ENCODE data around the gene KRTAP3-1. TPM values are rescaled to one million over a fixed set of nuclear protein-coding genes. Genes with fewer than 3 reads are reported as not detected.
"Not testable (repeated sequence)": the region's sequence is repeated elsewhere in the genome, so short reads cannot be mapped to it uniquely, and the experiment has no call there.

KRTAP3-1 gene
- not detected in 2 replicates for total RNA-seq (2014; rRNA removed; shearing (Covaris generic))
- not detected in 2 replicates for polyA plus RNA-seq (2014; cell fraction: nucleus; rRNA removed)

GRCh38 chr17:41008811-41009210 lies at the start of gene KRTAP3-1:
TSS of gene KRTAP3-1 (minus strand) at chr17:41009128. CDS start at chr17:41009074, 54 bp downstream.
- no peak for DNase-seq (ENCODE audit: extremely low read depth, low read depth)

GRCh38 chr17:41057547-41057946 lies 48.6 kb upstream of the KRTAP3-1 start:
- DNase-seq (ENCODE audit: extremely low read depth, low read depth), result no peak

GRCh38 chr17:41055130-41055529 lies 46.2 kb upstream of the KRTAP3-1 start, which contains the start of gene KRTAP2-2:
TSS of gene KRTAP2-2 (minus strand) at chr17:41055230. CDS start at chr17:41055211, 19 bp downstream.
- DNase-seq (ENCODE audit: extremely low read depth, low read depth), result not testable (repeated sequence)

GRCh38 chr17:41054556-41054955 lies 45.6 kb upstream of the KRTAP3-1 start:
- not testable (repeated sequence) for DNase-seq (ENCODE audit: extremely low read depth, low read depth)

DNA sequence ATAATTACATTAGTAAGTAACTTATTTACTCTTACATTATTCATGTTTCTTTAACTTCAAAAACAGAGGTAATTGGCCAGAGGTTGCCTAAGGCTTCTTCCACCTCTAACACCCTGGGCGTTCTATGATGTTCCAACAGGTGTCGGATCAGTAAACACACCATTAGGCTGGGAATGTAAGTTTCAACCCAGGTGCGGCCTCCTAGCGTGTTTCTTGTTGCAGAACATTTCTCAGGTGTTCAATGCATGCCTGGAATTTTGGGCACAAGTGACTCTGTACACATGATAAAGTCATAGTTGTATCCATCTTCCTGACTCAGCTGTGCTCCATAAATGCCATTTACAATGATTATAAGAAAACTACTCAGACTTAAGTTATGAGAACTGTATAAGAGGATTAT lies 45.1 kb upstream of the KRTAP3-1 start:
- no peak for DNase-seq (ENCODE audit: extremely low read depth, low read depth)

DNA sequence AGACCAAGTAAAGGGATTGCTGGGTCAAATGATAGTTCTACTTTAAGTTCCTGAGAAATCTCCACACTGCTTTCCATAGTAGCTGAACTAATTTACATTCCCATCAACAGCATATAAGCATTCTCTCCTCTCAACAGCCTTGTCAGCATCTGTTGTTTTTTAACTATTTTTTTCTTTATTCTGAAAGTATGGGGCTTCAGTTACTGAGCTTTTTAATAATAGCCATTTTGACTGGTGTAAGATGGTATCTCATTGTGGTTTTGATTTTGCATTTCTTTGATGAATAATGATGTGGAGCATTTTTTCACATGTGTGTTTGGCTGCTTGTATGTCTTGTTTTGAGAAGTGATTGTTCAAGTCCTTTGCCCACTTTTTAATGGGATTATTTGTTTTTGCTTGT lies 43.6 kb upstream of the KRTAP3-1 start:
- no peak for DNase-seq (ENCODE audit: extremely low read depth, low read depth)

GRCh38 chr17:41049110-41049509 lies 40.2 kb upstream of the KRTAP3-1 start:
- no peak for DNase-seq (ENCODE audit: extremely low read depth, low read depth)

DNA sequence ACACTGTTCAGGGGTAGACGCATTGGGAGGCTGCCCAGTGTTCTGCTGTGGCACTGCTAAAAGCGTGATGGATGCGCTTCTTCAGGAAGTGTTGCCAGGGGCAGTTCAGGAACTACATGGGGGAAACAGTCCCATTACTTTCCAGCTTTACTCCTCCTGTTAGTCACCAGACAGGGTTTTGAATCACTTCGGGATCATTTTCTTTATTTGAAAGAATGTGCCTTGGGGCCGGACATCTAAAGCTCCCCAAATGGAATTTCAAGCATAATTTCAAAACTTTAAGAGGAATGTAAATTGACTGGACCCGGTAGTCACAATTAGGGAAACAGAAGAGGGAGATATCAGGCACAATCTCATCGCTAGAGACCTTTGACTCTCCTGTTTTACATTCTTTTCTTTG lies 39.5 kb upstream of the KRTAP3-1 start:
- DNase-seq (ENCODE audit: extremely low read depth, low read depth), result no peak

GRCh38 chr17:41046735-41047465 lies 38.0 kb upstream of the KRTAP3-1 start, which contains the start of gene KRTAP2-1:
TSS of gene KRTAP2-1 (minus strand) at chr17:41047316. CDS start at chr17:41047267, 49 bp downstream.
- DNase-seq (ENCODE audit: extremely low read depth, low read depth), result not testable (repeated sequence)

DNA sequence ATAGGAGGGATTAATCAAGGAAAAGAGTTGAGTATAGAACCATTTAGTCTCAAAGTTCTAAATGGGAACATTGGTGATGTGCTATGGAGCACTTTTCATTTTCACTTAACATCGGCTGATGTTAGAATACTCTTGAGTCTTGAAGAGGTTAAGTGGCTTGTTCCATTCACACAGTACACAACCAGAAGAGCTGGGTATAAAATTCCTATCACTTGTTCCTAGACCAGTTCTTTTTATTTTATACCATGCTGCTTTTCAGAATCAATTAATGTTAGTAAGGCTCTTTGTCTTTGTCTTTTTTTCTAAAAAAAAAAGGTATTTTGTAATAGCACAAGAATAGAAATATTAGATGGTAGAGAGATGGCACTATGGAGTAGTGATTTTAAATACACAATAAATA lies 34.0 kb upstream of the KRTAP3-1 start:
- DNase-seq (ENCODE audit: extremely low read depth, low read depth), result no peak

- DNase-seq (ENCODE audit: extremely low read depth, low read depth), result not testable (repeated sequence)
These were observed 32.0 kb upstream of the KRTAP3-1 start, which contains the start of gene KRTAP1-1 for GRCh38 chr17:41040783-41041571. TSS of gene KRTAP1-1 (minus strand) at chr17:41041450. CDS start at chr17:41041397, 53 bp downstream.

GRCh38 chr17:41037853-41038350 lies 29.0 kb upstream of the KRTAP3-1 start:
- DNase-seq (ENCODE audit: extremely low read depth, low read depth), result no peak

DNA sequence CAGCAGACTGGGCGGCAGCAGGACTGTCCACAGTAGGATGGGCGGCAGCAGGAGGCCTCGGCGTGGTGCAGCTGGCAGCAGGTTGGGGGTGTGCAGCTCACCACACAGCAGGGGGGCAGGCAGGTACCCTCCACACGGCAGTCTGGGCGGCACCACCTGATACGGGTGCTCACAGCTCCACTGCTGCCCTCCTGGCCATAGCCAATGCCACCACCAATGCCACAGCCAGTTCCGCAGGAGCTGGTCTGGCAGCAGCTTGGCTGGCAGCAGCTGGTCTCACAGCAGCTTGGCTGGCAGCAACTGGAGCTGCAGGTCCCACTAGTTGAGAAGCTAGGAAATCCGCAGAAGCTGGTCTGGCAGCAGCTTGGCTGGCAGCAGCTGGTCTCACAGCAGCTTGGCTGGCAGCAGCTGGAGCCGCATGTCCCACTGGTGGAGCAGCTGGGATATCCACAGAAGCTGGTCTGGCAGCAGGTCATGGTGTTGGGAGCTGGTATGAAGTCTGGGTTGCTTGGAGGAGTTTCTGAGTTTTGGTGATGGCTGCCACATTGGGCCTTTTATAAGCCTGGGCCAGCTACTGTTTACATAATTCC lies 25.5 kb upstream of the KRTAP3-1 start, which contains the start of gene KRTAP1-3:
KRTAP1-3 (minus strand) TSS at position 529 of the 590 bp plus-strand sequence; CDS start at position 476, 53 bp downstream.
- DNase-seq (ENCODE audit: extremely low read depth, low read depth), result not testable (repeated sequence)

DNA sequence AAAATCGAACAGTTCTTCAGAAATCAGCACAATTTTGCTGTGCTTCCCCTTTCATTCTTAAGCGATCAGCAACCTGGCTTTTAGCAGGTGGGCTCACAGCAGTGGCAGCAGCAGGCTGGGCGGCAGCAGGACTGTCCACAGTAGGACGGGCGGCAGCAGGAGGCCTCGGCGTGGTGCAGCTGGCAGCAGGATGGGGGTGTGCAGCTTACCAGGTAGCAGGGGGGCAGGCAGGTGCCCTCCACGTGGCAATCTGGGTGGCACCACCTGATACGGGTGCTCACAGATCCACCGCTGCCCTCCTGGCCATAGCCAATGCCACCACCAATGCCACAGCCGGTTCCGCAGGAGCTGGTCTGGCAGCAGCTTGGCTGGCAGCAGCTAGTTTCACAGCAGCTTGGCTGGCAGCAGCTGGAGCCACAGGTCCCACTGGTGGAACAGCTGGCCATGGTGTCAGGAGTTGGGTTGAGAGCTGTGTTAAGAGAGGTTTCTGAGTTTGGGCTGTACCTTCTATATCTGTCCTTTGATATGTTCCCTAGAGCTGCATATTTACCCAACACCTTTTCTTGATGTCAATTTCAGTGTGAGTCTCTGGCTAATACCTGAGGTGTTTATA lies 20.8 kb upstream of the KRTAP3-1 start, which contains the start of gene KRTAP1-4:
KRTAP1-4 (minus strand) TSS at position 563 of the 613 bp plus-strand sequence; CDS start at position 446, 117 bp downstream.
- DNase-seq (ENCODE audit: extremely low read depth, low read depth), result no peak

GRCh38 chr17:41026715-41027471 lies 18.0 kb upstream of the KRTAP3-1 start, which contains the start of gene KRTAP1-5:
TSS of gene KRTAP1-5 (minus strand) at chr17:41027208. CDS start at chr17:41027155, 53 bp downstream.
- no peak for DNase-seq (ENCODE audit: extremely low read depth, low read depth)

- no peak for DNase-seq (ENCODE audit: extremely low read depth, low read depth)
These were observed 15.8 kb upstream of the KRTAP3-1 start for GRCh38 chr17:41024697-41025096.

GRCh38 chr17:41020336-41020735 lies 11.4 kb upstream of the KRTAP3-1 start:
- no peak for DNase-seq (ENCODE audit: extremely low read depth, low read depth)

- DNase-seq (ENCODE audit: extremely low read depth, low read depth), result no peak
These were observed 10.5 kb upstream of the KRTAP3-1 start for GRCh38 chr17:41019415-41019814.

GRCh38 chr17:41018541-41018940 lies 9.6 kb upstream of the KRTAP3-1 start:
- DNase-seq (ENCODE audit: extremely low read depth, low read depth), result no peak
